Testis (tissue), 3 donors: Measurements from ENCODE around the gene CSRNP2. TPM values are rescaled to one million over a fixed set of nuclear protein-coding genes. Genes with fewer than 3 reads are reported as not detected.

Source experiments
- DNase-seq: peaks from one replicate; pipeline ENCODE4 v3.0.0-alpha.2; 2019
- H3K27ac ChIP-seq, 2 donors: fragments of 200-600 bp; sonication (generic); one replicate each; pipeline ENCODE4 v1.5.1; 2019
- H3K27me3 ChIP-seq: fragments of 200-600 bp; sonication (generic); one replicate; pipeline ENCODE4 v1.5.1; 2019
- H3K36me3 ChIP-seq: fragments of 200-600 bp; sonication (generic); one replicate; pipeline ENCODE4 v1.5.1; 2017; ENCODE audit warnings: low read depth; ENCODE audit errors: missing control alignments
- H3K4me1 ChIP-seq: fragments of 200-600 bp; sonication (generic); one replicate; pipeline ENCODE4 v1.5.1; 2019
- H3K4me3 ChIP-seq, 2 donors: fragments of 200-600 bp; sonication (generic); one replicate each; pipeline ENCODE4 v1.5.1; 2017 to 2019
- H3K9me3 ChIP-seq: fragments of 200-600 bp; sonication (generic); one replicate; pipeline ENCODE4 v1.5.1; 2017
- CTCF ChIP-seq, 3 experiments: fragments of 450-650 bp in 2 of 3; fragments of 200-600 bp in 1 of 3; sonication (generic) in 1 of 3; IDR thresholded peaks; one replicate each; pipeline ENCODE4 v1.5.1; 2016 to 2019; ENCODE audit warnings: antibody characterized with exemption in 3 of 3, mild to moderate bottlenecking in 2 of 3, moderate library complexity in 1 of 3
- POLR2A ChIP-seq: fragments of 450-650 bp; IDR thresholded peaks from one replicate; pipeline ENCODE4 v1.6.1; 2017; ENCODE audit warnings: antibody characterized with exemption, mild to moderate bottlenecking, moderate library complexity
- WGBS, 2 donors: methylation state at CpG; one replicate each; pipeline ENCODE4 v1.1.5; 2018; 5-methylcytosine and 5-hydroxymethylcytosine counted together
- intact Hi-C: fragments of 100-400 bp; cut with DNase I; formaldehyde crosslinking; loops from one replicate; pipeline ENCODE4 v1.15.1; 2023; ENCODE audit warnings: low total_unique reads
- polyA plus RNA-seq: library from polyadenylated mRNA; stranded (reverse); fragments of 350-450 nt; fragmentation: Illumina TruSeq; extraction: RNeasy Lipid Tissue Mini Kit (QIAGEN cat#74804); gene quantifications from one replicate; pipeline ENCODE4 v1.2.3, GENCODE V29; 2014; ENCODE audit warnings: low read depth, low replicate concordance; ENCODE audit not compliant: insufficient read depth
- total RNA-seq, 2 donors: library from RNA; depleted of rRNA; stranded (reverse); fragments of >200 nt; gene quantifications; one replicate each; pipeline ENCODE4 v1.2.3, GENCODE V29; 2016

The CSRNP2 gene
- total and polyA plus RNA-seq, 3 donors from 2014 or later, result 67.6 to 85.3 (median 74.8) TPM

DNA sequence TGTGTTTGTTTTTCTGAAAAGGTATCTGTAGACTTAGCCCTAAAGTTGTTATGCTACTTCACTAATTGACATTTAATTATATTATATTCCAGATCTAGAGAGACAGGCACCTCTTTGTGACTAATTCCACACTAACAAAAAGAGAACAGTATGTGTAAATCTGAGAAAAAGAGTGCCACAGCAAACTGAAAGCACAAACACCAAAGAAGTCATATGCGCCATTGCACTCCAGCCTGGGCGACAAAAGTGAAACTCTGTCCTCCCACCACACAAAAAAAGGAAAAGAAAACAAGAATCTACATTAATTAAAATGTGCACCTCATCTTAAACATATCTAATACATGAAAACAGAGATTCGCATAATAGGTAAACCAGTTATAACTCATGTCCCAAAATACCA, 4.4 kb upstream of the CSRNP2 start:
- intact Hi-C loops, result no loop called here
- WGBS, 2 donors, result 95 to 96% methylated on average over 3 of the region's 3 CpGs
- Histone ChIP-seq H3K4me1 (no peaks in the 10 kb centered on the region), H3K4me3 (no peak overlapping the region), H3K27me3 (no peaks in the 10 kb centered on the region), H3K9me3 (no peaks in the 10 kb centered on the region), H3K27ac (no peak overlapping the region), H3K36me3 (no peaks in the 10 kb centered on the region)
- TF ChIP-seq CTCF (IDR thresholded peaks at IDR 0.05), result no peak
- no peak for TF ChIP-seq POLR2A
- DNase-seq, result no peak

- no peaks in the 10 kb centered on the region for H3K9me3 ChIP-seq
- no peaks in the 10 kb centered on the region for H3K36me3 ChIP-seq
- H3K4me3 ChIP-seq, result no peak overlapping the region
- H3K27me3 ChIP-seq, result no peaks in the 10 kb centered on the region
- peaks cover 5% of the 10 kb centered on the region for H3K4me1 ChIP-seq
- no peak overlapping the region for H3K27ac ChIP-seq
- 89 to 90% methylated on average over 10 of the region's 10 CpGs for WGBS, 2 donors
- TF ChIP-seq CTCF (IDR thresholded peaks at IDR 0.05), result no peak
- TF ChIP-seq POLR2A, result no peak
- no peak for DNase-seq
- intact Hi-C loops, result no loop called here
Measured at GRCh38 chr12:51086933-51087332, 3.5 kb upstream of the CSRNP2 start.

GRCh38 chr12:51085757-51086156, 2.4 kb upstream of the CSRNP2 start:
- peaks cover 13% of the 10 kb centered on the region for H3K4me1 ChIP-seq
- H3K36me3 ChIP-seq, result no peaks in the 10 kb centered on the region
- H3K9me3 ChIP-seq, result no peaks in the 10 kb centered on the region
- no peak for DNase-seq
- H3K4me3 ChIP-seq, result no peak overlapping the region
- intact Hi-C loops, result no loop called here
- TF ChIP-seq CTCF (IDR thresholded peaks at IDR 0.05) (no peak), POLR2A (no peak)
- no peaks in the 10 kb centered on the region for H3K27me3 ChIP-seq
- no peak overlapping the region for H3K27ac ChIP-seq
- WGBS, 2 donors, result 70 to 88% methylated on average over 3 of the region's 3 CpGs

- no peak for TF ChIP-seq CTCF (IDR thresholded peaks at IDR 0.05)
- no peak for TF ChIP-seq POLR2A
- intact Hi-C loops, result no loop called here
- no peaks in the 10 kb centered on the region for H3K9me3 ChIP-seq
- 0 to 1% methylated on average over 18 of the region's 18 CpGs for WGBS, 2 donors
- peak; percentile 34 for DNase-seq
- H3K27me3 ChIP-seq, result no peaks in the 10 kb centered on the region
- peaks cover 27% of the 10 kb centered on the region for H3K4me1 ChIP-seq
- peak overlapping the region; percentile 89 to 94 for H3K4me3 ChIP-seq
- H3K36me3 ChIP-seq, result no peaks in the 10 kb centered on the region
- peak overlapping the region; percentile 90 to 96 for H3K27ac ChIP-seq
Measured at GRCh38 chr12:51082561-51083125, 753 bp downstream of the CSRNP2 start.

DNA sequence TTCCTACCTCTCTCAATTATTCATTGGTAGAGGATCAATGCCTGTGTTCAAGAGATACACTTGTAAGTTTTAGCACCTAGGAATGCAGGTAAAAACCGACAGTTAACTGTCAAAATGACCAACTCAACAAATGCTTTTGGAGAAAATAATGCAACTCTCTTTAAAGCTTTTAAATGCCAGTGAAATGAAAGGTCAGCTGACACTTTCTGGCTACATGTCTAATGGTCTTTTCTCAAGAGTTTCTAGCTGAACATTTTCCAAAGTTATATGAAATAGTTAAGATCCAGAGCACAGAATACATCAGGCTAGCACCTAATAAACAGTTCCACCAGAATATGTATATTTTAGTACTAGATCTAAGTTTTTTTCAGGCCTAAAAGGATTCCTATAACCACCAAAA, 2.0 kb downstream of the CSRNP2 start:
- no peaks in the 10 kb centered on the region for H3K27me3 ChIP-seq
- no peak overlapping the region for H3K4me3 ChIP-seq
- no peaks in the 10 kb centered on the region for H3K9me3 ChIP-seq
- DNase-seq, result no peak
- H3K36me3 ChIP-seq, result no peaks in the 10 kb centered on the region
- H3K27ac ChIP-seq, result peak overlapping the region in 1 of 2 donors; percentile 96
- intact Hi-C loops, result no loop called here
- WGBS, 2 donors, result 36 to 76% methylated on average over 1 of the region's 1 CpG
- TF ChIP-seq POLR2A, result no peak
- no peak for TF ChIP-seq CTCF (IDR thresholded peaks at IDR 0.05)
- H3K4me1 ChIP-seq, result peaks cover 36% of the 10 kb centered on the region
